Stimulated activated CD4-positive, alpha-beta T cell treated with anti-CD3 and anti-CD28 coated beads, Interleukin-4, amount 100 ng/mL, for 48 hours (primary cell): Measurements from ENCODE around the gene DUSP15.
"Not testable (repeated sequence)": the region's sequence is repeated elsewhere in the genome, so short reads cannot be mapped to it uniquely, and the experiment has no call there.

ENCODE experiments used
- DNase-seq, 2 donors: peaks; one replicate each; pipeline ENCODE4 v3.0.0-alpha.2; 2020; ENCODE audit warnings: low read depth in 2 of 2

DUSP15 gene

GRCh38 chr20:31822421-31823330, 47.7 kb downstream of the DUSP15 start:
- DNase-seq = peak; percentile 60 to 74

GRCh38 chr20:31821427-31821826, 48.9 kb downstream of the DUSP15 start:
- no peak for DNase-seq

- no peak for DNase-seq
Observed at GRCh38 chr20:31820228-31820627, 50.1 kb downstream of the DUSP15 start.

- DNase-seq = no peak
Observed at GRCh38 chr20:31819083-31819784, 51.1 kb downstream of the DUSP15 start, which contains the start of gene MYLK2. MYLK2 (plus strand) TSS chr20:31819356; CDS start chr20:31819581, 225 bp downstream.

GRCh38 chr20:31818376-31818908, 51.9 kb downstream of the DUSP15 start:
- no peak for DNase-seq

GRCh38 chr20:31817461-31817860, 52.9 kb downstream of the DUSP15 start:
- no peak for DNase-seq

GRCh38 chr20:31816221-31816620, 54.1 kb downstream of the DUSP15 start:
- DNase-seq = no peak

- no peak for DNase-seq
Observed at GRCh38 chr20:31815408-31816188, 54.7 kb downstream of the DUSP15 start.

- not testable (repeated sequence) for DNase-seq
Observed at GRCh38 chr20:31814142-31814541, 56.2 kb downstream of the DUSP15 start.

- no peak for DNase-seq
Observed at GRCh38 chr20:31813611-31814010, 56.7 kb downstream of the DUSP15 start.

- DNase-seq = no peak
Observed at GRCh38 chr20:31811796-31812728, 58.3 kb downstream of the DUSP15 start.

- DNase-seq = no peak
Observed at GRCh38 chr20:31811198-31811597, 59.1 kb downstream of the DUSP15 start.
